Measurements from ENCODE around the gene PACS1.

PACS1 gene

DNA sequence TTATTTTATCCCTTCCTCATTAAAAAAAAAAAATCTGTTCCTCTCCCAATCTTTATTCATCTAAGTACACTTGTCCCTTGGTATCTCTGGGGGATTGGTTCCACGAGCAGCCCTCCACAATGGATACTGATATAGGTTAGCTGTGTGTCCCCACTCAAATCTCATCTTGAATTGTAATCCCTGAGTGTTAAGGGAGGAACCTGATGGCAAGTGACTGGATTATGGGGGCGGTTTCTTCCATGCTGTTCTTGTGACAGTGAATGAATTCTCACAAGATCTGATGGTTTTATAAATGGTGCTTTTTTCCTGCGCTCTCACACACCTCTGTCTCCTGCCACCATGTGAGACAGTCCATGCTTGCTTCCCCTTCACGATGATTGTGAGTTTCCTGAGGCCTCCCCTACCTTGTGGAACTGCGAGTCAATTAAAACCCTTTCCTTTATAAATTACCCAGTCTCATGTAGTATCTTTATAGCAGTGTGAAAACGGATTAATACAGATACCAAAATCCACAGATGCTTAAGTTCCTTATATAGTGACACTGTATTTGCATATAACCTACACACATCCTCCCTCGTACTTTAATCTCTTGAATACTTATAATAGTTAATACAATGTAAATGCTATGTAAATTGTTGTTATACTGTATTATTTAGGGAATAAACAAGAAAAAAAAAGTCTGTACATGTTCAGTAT lies 62.0 kb downstream of the PACS1 start:
- in situ Hi-C loops (cut with MboI; ENCODE audit: low sequenced_read_pairs): no loop called here

DNA sequence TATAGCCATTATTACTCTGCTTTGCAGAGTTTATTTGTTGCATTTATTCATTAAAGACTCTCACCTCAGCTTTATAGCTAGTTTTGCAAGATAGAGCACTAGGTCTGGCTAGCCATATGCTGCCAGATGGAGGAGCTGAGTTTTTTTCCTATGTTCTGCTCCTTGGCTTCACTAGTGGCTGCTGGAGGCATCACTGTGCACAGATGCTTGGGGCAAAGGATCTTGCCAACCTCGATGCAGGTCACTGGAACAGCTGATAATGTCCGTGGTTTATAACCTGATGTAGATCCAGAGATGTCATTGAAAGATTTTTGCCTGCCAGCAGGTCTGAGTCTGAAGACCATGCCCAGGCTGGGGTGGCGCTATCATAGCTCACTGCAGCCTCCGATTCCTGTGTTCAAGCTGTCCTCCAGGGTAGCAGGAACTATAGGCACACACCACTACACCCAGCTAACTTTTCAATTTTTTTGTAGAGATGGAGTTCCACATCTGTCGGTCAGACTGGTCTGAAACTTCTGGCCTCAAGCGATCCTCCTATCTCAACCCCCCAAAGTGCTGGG lies 63.2 kb downstream of the PACS1 start:
- in situ Hi-C loops (cut with MboI; ENCODE audit: low sequenced_read_pairs): no loop called here

DNA sequence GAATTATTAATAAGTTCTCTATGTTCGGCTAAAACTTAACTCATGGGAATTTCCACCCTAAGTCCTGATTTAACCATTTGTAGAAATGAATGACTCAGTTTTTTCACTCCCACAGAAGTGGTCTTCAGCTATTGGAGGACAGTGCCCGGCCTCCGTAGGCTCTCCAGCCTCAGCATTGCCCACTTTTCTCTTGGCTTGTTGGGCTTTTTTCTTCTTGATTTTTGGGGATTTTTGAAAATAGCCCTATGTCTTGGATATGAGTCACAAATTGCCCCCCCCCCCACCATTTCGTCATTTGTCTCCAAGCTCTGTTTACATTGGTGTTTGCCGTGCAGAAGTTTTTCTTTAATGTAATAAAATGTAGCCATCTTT lies 66.7 kb downstream of the PACS1 start:
- in situ Hi-C loops (cut with MboI; ENCODE audit: low sequenced_read_pairs): no loop called here

DNA sequence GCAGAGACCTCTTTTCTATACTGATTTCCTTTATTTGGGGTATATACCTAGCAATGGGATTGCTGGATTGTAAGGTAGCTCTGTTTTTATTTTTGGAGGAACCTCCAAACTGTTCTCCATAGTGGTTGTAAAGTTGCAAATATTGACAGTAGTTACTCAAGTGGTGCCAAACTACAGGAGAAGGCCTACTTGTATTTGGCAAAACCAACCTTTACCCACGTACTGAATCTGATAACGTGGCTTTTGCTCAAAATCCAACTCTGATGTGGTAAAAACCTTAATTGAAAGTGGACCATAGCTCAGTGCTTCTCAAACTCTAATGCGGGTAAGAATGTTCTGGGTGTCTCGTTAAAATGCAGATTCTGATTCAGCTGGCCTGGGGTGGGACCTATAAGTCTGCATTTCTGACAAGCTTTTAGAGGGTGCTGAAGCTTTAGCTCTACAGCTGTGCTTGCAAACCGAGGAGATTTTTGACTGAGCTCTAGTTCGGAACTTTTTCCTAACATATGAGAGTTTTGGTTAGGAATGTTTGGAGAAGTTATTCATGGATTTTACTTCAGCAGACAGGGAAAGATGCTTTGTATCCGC lies 69.8 kb downstream of the PACS1 start:
- in situ Hi-C loops (cut with MboI; ENCODE audit: low sequenced_read_pairs): no loop called here

DNA sequence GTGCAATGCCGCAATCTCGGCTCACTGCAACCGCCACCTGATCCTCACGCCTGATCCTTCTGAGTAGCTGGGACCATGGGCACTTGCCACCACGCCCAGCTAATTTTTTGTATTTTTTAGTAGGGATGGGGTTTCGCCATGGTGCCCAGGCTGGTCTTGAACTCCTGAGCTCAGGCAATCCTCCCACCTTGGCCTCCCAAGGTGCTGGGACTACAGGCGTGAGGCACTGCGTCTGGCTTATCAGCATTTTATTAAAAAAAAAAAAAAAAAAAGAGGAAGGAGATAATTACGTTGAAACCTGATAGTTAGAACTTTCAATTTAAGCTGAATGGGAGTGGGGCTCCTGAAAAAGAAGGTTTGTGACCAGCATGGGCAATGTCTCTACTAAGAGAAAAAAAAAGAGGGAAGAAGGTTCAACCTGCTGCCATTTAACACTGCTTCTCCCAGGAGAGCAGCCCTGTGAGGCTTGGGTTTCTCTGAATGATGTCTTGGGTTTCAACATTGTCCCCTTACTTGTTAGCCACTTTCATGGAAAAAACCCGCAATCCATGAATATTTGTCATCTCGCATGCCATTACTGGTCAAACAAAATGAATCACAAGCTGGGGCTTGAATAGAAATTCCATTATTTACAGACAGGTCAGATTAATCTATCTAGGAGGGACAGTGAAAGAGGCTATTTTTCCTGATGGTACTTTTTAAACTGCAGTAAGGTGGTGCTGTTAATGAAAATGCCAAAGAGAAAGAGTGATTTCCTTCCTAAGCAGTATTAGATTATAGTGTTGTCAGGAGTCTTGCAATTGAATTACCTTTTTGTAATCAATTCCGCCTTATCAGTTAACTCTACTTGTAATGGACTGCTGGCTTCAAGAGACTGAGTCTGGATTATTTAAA lies 72.5 kb downstream of the PACS1 start:
- in situ Hi-C loops (cut with MboI; ENCODE audit: low sequenced_read_pairs): no loop called here

DNA sequence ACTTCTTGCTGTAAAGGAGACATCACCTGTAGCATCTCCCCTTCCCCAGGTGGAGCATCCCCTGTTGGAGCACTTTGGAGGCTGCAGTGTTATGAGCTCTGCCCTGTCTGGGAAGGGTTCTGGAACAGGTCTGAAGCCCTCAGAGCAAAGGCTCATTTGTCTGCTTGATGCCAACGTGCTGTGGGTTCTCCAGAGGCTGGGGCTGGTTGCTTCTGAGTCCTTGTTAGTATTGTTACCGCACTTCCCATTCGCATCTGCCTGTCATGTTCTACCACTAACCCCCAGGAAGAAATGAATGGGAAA lies 73.1 kb downstream of the PACS1 start:
- in situ Hi-C loops (cut with MboI; ENCODE audit: low sequenced_read_pairs): no loop called here

DNA sequence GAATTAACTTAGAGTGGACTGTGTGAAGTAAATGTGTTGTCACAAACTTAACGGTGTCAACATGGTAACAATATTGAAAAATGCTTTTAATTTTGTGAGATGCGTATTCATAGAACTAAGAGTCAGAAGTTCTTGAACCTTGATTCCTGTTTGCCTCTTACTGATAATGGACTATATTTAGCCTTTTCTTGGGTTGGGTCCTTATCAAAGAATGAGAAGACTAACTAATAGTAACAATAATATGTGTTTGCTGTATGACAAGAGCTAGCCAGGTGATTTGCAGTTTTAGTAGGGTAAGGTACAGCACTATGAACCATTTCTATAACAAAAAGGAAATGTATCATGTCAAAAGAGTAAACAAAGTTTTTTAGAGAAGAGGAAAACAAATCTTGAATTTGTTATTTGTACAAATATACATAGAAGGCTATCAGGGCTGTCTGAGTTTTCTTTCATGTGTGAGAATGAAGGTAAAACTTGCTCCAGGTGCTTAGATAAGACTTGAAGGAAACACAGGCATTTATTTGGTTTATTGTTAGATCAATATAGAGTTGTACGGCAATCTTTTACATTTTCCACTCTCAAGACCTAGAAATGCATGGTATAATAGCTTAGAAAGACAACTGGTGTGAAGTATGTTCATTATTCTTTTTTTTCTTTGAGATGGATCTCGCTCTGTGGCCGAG lies 74.1 kb downstream of the PACS1 start:
- in situ Hi-C loops (cut with MboI; ENCODE audit: low sequenced_read_pairs): no loop called here

DNA sequence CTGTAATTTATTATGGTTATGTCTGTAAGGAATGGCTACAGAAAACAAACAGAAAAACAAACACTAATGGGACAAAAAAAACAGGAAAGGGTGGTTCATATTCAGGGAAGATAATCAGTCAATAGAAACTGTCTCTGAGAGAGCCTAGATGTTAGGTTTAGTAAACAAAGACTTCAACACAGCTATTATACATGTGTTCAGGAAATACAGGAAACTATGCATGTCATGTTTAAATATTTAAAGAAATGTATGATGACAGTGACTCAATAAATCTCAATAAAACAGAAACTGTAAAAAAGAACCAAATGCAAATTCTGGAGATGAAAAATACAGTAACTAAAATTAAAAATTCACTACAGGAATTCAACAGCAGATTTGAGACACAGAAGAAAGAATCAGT lies 76.0 kb downstream of the PACS1 start:
- in situ Hi-C loops (cut with MboI; ENCODE audit: low sequenced_read_pairs): no loop called here

DNA sequence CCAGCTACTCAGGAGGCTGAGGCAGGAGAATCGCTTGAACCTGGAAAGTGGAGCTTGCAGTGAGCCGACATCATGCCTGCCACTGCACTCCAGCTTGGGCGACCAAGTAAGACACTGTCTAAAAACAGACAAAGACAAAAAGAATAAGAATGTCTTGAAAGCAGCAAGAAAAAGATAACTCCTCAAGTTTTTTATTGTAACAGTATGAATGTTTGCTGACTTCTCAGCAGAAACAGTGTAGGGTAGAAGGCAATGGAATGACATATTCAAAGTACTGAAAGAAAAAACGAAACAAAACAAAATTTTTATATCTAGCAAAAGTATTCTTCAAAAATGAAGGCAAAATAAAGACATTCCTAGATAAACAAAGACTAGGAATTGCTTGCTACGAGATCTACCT lies 76.9 kb downstream of the PACS1 start:
- in situ Hi-C loops (cut with MboI; ENCODE audit: low sequenced_read_pairs): no loop called here

DNA sequence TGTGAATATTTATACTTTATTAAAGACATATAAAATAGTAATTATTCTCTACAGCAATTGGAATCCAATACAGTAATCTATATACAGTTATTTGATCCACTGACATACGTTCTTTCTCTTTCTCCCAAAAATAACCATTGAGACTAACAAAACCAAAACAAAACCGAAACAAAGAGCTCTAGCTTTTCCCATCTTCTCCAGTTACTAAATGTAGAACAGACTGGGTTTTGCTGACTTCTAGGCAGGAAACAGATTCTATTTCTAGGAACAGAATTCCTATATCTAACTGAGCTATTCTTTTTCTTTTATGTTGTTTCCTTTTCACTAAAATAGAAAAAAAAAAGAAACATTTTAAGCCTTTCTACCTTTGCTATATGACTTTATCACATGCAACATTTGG lies 80.1 kb downstream of the PACS1 start:
- in situ Hi-C loops (cut with MboI; ENCODE audit: low sequenced_read_pairs): no loop called here

DNA sequence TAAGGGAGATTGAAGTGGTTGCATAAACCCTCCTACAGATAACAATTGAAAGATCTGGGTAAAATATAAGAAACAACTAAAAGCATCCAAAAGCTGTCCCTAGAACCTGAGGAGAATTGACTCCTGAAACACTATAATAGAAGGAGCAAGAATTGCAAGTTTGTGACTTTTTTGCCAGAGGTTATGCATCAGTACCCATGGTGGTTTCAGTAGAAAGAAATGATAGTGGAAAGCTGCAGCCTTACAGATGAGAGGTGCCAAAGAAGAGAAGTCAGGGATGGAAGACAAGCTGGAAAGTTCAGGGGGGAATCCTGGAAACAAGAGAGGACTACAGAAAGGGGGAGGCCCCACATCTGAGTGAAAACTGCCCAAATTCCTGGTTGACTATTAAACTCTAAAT lies 80.7 kb downstream of the PACS1 start:
- in situ Hi-C loops (cut with MboI; ENCODE audit: low sequenced_read_pairs): no loop called here

DNA sequence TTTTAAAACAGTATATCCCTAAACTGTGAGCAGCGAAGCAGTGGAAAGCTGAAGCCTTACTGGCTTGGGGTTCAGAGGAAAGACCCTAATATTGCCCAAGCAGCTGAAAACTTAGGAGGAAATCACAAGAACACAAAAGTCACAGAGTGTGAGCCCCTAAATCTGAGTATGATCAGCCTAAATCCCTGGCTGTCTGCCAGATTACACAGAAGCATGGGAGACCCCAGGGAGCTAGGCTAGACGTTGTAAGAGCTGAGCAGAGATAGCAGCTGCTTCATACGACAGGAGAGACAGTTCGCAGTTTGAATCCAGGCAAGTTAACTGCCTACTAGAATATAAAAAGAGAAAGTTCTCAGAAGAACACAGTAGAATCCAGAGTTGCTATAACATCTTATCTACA lies 81.2 kb downstream of the PACS1 start:
- in situ Hi-C loops (cut with MboI; ENCODE audit: low sequenced_read_pairs): no loop called here

DNA sequence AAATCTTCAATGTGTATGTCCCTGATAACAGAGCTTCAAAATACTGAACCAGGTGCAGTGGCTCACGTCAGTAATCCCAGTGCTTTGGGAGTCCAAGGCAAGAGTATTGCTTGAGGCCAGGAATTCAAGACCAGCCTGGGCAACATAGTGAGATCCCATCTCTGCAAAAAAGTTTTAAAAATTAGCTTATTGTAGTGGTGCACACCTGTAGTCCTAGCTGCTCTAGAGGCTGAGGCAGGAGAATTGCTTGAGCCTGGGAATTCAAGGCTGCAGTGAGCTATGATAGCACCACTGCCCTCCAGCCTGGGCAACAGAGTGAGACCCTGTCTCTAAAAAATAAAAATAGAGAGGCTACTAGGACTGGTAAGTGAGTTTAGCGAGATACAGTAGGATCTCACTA lies 84.0 kb downstream of the PACS1 start:
- in situ Hi-C loops (cut with MboI; ENCODE audit: low sequenced_read_pairs): no loop called here

DNA sequence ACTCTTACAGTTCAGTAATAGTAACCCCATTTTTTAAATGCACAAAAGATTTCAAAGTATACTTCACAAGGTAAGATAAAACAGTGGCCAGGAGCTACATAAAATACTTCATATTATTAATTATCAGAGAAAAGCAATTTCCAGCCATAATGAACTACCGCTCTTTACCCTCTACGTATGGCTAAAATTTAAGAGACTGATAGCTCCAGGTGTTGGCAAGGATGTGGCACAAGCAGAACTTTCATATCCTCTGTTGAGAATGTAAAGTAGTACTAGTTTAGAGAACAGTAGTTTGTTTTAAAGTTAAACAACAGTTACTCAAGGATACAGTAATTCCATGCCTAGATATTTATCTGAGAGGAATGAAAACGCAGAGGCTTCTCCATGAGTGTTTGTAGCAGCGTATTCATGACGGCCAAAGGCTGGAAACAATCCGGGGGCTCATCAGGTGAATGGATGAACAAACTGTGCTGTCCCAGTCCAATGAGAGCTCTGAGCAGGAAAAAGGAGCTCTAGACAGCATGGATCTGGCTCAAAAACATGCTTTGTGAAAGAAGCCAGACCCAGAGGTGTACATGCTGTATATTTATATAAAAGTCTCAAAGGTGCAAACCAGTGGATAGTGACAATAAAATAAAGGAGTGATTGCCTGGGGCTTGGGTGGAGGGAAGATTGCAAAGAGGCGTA lies 85.5 kb downstream of the PACS1 start:
- in situ Hi-C loops (cut with MboI; ENCODE audit: low sequenced_read_pairs): no loop called here

DNA sequence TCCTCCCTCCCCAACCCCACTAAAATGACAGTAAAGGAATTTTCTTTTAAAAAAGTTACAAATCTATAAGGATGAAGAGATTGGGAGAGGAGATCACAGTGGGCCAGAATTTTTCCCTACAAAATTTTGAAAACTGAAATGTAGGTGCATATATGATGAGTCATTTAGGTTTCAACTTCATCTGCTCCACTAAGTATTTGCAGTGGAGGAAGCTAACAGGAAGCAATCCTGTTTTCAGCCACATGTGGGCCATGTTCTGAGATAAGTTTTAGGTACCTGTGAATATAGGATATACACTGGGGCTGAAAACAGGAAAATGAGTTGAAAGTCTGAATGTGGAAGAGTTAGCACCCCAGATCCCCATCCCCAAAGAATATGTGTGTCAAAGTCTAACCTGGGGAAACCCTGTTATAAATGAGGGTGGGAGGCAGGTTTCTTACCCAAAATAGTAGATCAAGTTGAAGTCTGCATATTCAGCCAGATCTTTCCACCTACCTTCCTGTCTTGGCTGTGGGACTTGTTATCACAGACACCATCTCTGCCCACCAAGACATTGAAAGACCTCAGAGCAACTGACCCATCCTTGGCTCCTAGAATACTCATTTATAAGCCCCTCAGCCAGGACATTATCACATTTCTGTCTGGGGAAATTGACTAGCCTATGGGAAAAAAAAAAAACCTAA lies 87.3 kb downstream of the PACS1 start:
- in situ Hi-C loops (cut with MboI; ENCODE audit: low sequenced_read_pairs): no loop called here

DNA sequence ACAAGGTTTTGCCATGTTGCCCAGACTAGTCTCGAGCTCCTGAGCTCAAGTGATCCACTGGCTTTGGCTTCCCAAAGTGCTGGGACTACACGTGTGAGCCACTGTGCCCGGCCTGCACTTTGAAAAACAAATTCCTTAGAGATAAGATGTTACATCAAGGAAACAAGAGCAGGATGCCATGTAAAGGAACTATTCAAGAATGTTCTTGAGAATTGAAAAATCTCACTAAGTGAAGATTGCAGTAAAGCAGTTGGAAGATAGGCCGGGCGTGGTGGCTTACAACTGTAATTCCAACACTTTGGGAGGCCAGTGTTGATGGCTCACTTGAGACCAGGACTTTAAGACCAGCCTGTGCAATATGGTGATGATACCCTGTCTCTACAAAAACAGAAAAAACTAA lies 88.1 kb downstream of the PACS1 start:
- in situ Hi-C loops (cut with MboI; ENCODE audit: low sequenced_read_pairs): no loop called here

DNA sequence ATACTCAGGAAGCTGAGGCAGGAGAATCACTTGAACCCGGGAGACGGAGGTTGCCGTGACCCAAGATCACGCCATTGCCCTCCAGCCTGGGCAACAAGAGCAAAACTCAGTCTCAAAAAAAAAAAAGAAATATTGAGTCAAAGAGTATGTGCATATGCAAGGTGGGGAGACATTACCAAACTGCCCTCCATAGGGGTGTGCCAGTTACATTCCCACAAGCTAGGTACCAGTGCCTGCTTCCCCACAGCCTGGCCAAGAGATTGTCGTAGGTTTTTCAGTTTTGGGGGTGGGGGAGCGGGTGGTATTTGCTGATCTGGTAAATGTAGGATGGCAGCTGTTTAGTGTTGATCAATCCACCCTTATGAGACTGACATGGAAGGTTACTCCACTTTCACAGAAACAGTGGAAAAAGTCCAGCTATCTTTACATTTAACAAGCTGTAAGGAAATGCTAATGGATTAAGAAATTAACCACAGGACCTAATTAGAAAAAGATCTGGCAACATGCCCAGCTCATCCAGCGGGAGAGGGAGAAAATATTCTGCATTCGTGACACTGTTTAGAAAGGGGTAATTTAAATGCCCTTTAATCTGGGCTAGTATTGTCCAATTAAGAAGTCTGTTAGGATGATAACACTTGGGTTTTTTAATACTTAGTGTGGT lies 89.4 kb downstream of the PACS1 start:
- in situ Hi-C loops (cut with MboI; ENCODE audit: low sequenced_read_pairs): no loop called here

DNA sequence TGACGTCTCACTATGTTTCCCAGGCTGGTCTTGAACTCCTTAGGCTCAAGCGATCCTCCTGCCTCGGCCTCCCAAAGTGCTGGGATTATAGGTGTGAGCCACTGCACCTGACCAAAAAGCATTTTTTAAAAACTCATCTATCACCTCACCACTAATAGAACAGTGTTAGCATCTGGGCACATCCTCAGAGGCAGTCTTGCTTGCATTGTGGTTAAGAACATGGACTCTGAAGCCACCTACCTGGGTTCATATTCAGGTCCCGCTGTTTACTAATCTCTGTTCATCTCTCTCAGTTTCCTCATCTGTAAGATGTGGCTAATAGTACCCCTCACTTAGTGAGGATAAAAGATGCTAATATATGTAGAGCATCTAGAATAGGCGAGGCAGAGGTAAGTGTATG lies 90.6 kb downstream of the PACS1 start:
- in situ Hi-C loops (cut with MboI; ENCODE audit: low sequenced_read_pairs): no loop called here

DNA sequence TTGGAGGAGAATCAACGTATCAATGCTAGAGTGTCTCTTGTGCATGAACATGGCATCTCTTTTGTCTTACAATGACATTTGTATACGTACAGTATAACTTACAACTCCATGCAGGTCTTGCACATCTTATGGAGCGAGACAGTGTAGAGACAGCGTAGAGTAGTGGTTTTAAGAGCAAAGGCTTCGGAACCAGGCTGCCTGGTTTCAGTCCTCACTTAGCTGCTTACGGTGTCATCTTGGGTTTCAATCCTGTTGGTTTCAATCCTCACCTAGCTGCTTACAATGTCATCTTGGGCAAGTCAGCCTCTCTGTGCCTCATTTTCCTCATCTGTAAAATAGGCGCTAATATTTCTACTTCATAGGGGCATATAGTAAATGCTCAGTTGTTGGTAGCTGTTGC lies 98.2 kb downstream of the PACS1 start:
- in situ Hi-C loops (cut with MboI; ENCODE audit: low sequenced_read_pairs): no loop called here

DNA sequence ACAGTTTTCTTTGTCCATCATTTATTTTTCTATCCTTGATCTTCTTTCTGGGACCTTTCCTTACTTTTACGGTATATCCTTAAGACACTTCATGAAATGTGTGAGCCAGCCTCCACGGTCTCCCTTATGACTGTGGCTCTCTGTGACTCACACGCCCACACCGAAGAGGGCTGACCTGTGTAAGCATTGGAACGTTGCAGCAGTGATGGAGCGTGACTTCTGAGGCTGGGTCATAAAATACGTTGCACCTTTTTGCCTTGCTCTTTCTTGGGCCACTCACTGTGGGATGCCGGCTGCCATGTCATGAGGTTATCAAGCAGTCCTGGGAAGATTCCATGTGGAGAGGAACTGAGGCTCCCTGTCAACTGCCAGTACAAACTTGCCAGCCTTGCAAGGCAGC lies 102.1 kb downstream of the PACS1 start:
- in situ Hi-C loops (cut with MboI; ENCODE audit: low sequenced_read_pairs): no loop called here

Measured in HL-60/S4 treated with phorbol 12-myristate 13-acetate at 8.2 ng/mL for 4 days and 3 days (cell line).